Subcutaneous adipose tissue (tissue), 4 donors: ENCODE results near the gene COPG1. TPM values are rescaled to one million over a fixed set of nuclear protein-coding genes. Genes with fewer than 3 reads are reported as not detected.

ENCODE experiments used
- total RNA-seq, 4 donors: library from RNA; depleted of rRNA; stranded (reverse); fragments of >200 nt; gene quantifications; one replicate each; pipeline ENCODE4 v1.1.0, GENCODE V29; 2016
- TF ChIP-seq, protein P1 (sequence below): fragments of 450-650 bp; IDR thresholded peaks from one replicate; pipeline ENCODE4 v1.5.1; 2016; ENCODE audit warnings: low read depth, mild to moderate bottlenecking, control low read depth, antibody characterized with exemption, moderate library complexity

Gene COPG1
- total RNA-seq, 4 donors from 2014 or later = 81.9 to 105 (median 91.8) TPM

DNA sequence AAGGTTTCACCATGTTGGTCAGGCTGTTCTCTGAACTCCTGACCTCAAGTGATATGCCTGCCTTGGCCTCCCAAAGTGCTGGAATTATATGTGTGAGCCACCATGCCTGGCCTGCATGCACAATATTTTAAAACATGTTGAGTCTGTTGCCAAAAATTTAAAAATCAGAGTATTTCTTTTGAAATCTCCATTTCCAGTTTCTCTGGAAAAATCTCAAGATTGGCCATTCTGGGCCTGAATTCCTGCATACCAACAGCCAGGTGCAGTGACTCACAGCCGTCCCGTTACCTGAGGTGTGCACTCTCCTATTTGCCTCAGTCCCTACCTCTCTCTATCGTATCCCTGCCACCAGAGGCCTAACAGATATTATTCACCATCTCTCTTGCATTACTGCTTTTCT, 15.0 kb upstream of the COPG1 start:
- TF ChIP-seq, protein P1, sequence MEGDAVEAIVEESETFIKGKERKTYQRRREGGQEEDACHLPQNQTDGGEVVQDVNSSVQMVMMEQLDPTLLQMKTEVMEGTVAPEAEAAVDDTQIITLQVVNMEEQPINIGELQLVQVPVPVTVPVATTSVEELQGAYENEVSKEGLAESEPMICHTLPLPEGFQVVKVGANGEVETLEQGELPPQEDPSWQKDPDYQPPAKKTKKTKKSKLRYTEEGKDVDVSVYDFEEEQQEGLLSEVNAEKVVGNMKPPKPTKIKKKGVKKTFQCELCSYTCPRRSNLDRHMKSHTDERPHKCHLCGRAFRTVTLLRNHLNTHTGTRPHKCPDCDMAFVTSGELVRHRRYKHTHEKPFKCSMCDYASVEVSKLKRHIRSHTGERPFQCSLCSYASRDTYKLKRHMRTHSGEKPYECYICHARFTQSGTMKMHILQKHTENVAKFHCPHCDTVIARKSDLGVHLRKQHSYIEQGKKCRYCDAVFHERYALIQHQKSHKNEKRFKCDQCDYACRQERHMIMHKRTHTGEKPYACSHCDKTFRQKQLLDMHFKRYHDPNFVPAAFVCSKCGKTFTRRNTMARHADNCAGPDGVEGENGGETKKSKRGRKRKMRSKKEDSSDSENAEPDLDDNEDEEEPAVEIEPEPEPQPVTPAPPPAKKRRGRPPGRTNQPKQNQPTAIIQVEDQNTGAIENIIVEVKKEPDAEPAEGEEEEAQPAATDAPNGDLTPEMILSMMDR = no peak

DNA sequence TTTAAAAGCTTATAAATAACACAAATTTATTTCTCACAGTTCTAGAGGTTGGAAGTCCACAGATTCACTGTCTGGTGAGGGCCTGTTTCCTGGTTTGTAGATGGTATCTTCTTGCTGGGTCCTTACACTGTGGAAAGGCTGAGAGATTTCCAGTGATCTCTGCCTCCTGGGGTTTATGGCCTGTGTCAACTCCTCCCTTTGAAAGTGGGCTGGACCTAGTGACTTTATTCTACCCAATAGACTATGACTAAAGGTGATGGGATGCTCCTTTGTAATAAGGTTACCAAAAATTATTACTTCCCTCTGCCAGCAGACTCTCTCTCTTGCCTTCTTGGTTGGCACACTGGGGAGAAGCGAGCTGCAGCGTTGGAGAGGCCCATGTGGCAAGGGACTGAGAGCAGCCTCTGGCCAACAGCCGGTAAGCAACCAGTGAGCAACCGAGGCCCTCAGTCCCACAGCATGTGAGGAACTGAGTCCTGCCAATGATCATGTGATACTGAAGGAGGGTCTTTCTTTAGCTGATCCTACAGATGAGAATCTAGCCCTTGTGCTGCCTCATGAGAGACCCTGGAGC, 14.0 kb upstream of the COPG1 start:
- TF ChIP-seq, protein P1 = no peak

DNA sequence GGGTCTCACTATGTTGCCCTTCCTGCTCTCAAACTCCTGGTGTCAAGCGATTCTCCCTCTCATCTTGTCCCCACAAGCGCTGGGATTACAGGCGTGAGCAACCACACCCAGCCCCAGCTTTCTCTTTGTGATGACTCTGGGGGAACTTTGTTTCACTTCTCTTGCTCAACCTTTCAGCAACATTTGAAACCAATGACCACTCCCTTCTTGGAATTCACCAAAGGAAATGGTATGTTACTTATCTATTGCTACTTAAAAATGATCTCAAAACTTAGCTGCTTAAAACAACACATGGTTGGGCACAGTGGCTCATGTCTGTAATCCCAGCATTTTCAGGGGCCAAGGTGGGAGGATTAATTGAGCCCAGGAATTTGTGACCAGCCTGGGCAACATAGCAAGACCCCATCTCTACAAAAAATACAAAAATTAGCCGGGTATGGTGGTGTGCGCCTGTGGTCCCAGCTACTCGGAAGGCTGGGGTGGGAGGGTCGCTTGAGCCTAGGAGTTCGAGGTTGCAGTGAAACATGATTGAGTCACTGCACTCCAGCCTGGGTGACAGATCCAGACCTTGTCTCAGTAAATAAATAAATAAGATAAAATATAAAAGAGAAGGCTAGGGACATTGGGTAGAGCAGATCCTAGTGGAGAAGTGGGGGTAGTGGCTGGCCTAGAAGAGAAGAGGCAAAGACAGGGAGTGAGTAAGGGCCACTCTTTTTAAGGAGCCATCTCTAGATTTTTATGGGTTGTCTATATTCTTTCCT, 10.3 kb upstream of the COPG1 start:
- TF ChIP-seq, protein P1 = no peak

DNA sequence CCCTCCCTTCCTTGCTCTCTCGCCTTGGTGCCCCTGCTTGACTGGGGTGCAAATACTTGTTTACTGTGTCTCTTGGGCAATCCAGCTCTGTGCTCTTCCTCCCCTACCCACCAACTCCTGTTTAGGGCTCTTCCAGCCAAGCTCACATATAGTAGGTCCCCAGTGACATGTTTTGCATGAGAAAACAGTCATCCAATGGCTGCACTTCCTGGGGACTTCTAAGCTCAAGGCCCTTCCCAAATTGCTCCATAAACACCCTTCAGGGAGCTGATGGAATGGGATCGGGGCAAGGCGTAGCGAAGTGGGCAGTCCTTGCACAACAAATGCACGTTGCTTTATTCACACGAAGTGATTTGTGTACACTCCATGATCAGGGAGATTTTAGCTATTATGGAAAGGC, 9.4 kb upstream of the COPG1 start:
- TF ChIP-seq, protein P1 = no peak

DNA sequence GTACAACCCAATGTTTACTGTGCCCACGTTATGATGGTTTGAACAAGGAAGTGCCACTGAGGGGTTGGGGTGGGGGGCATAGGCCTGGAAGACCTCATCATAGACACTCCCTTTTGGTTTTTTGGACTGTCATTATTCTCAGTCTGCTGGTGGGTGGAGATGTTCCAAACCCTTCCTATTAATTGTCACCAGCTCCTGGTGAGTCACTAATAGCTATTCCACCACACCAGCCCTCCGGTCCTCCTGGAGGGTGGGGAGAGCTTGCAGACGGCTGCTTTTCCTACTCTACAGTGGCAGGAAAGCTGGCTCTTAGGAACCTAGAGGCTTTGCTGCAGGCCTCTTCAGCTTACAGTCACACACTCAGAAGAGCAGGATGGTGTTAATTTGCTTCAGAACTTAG, 9.0 kb upstream of the COPG1 start:
- TF ChIP-seq, protein P1 = no peak

DNA sequence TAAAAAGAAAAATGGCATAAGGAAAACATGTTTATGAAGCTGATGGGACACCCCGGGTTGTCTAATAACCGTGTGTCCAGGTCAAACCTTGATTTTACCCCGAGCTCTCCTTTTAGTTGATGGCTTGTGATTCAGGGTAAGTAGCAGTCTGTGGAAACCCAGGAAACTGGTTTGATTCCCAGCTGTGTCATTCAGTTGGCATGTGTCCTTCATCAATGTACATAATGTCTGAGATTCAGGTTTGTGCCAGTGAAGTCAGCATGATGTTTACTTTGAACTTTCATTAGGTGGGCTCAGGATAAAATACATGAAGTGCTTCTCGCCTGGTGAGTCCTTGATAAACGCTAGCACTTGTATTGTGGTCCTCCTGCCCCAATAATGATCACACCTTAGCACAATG, 4.3 kb upstream of the COPG1 start:
- TF ChIP-seq, protein P1 = no peak

DNA sequence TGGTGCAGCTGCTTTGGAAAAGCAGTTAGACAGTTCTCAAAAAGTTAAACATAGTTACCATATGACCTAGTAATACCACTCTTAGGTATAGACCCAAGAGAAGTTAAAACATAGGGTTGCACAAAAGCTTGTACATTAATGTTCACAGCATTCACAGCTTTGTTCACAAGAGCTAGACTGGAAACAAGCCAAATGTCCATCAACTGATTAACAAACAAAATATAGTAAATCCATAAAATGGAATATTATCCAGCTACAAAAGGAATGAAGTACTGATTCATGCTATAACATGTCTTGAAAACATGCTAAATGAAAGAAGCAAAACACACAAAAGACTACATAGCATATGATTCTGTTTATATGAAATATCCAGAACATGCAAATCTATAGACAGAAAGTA, 2.8 kb upstream of the COPG1 start:
- TF ChIP-seq, protein P1 = no peak
